T-helper 17 cell (primary cell): ENCODE data around the gene SPTA1. TPM values are rescaled to one million over a fixed set of nuclear protein-coding genes. Genes with fewer than 3 reads are reported as not detected.

Experiments
- ATAC-seq: fragments of 150-1000 bp; cut with Tn5 transposase; 2 replicates; pipeline ENCODE4 v1.10.0; 2021; ENCODE audit warnings: mild to moderate bottlenecking, moderate library complexity
- DNase-seq, 3 donors: peaks; one replicate each; pipeline versions ENCODE4 v3.0.0 to v3.0.0-alpha.2; 2020 to 2021
- H3K9me3 ChIP-seq: one replicate; pipeline ENCODE4 v1.7.0; 2013; ENCODE audit warnings: low read length, mild to moderate bottlenecking; ENCODE audit not compliant: control insufficient read depth, poor library complexity, severe bottlenecking
- H3K27ac Mint-ChIP-seq: one replicate; pipeline ENCODE4 v1.8.0; 2022; ENCODE audit warnings: mild to moderate bottlenecking, moderate library complexity, mixed read lengths
- H3K27me3 Mint-ChIP-seq: one replicate; pipeline ENCODE4 v1.8.0; 2022; ENCODE audit warnings: mixed read lengths
- H3K36me3 Mint-ChIP-seq: one replicate; pipeline ENCODE4 v1.8.0; 2022; ENCODE audit warnings: low read depth, mixed read lengths
- H3K4me1 Mint-ChIP-seq: one replicate; pipeline ENCODE4 v1.8.0; 2022; ENCODE audit warnings: mild to moderate bottlenecking, mixed read lengths
- H3K4me3 Mint-ChIP-seq: one replicate; pipeline ENCODE4 v1.8.0; 2022; ENCODE audit warnings: mild to moderate bottlenecking, moderate library complexity, mixed read lengths
- total RNA-seq, 4 donors: library from RNA in 2 of 4; stranded (reverse) in 2 of 4; gene quantifications; one replicate each; pipeline ENCODE4 v1.2.3 and lab custom pipeline; 2022 to 2026

SPTA1 gene
- total RNA-seq (not detected), total RNA-seq (lab: John Stamatoyannopoulos, UW) (0 to 0.12 reads per million in 2 donors)

DNA sequence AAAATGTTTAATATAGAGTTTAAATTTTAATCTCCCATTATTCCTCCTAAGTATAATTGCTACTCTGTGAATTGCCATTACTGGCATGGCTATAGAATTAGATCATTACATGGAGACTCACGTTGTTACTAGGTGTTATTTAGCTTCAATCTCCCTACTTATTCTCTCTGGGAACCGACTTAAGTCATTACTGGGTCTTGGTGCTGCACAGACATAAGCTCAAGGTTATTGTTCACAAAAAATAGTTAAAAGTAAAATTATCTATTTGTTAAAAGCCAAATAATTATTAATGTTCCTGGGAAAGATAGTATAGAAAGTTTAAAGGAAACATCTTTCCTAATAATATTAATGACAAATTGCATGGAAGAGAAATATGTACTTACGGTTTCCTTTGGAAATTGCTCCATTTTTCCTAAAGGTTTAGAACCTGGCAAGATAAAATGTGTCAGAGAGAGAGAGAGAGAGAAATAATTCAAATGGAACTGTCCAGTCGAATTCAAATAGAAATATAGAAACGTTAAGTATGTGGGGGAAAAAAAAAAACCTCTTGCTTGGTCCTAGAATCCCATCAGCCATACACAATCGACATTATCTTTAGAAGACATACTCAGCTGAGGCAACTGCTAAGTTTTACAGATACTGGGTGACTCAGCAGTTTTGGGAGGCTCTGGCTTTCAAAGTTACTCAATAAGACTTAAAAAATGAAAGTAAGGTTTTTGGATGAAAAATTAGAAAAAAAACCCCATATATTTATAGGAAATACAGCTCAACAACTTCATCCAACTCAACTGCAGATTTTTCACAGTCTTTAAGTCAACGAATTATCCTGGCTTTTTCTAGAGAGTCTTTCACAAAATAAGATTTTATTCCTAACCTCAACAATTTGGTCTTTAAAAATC, at the start of gene SPTA1:
Gene SPTA1 (minus strand): TSS at position 605 of the 899 bp plus-strand sequence. CDS start 198 bp downstream, at position 407.
- Mint-ChIP-seq H3K27me3 (peaks cover 44% of the 10 kb centered on the region), H3K36me3 (peaks cover 5% of the 10 kb centered on the region), H3K27ac (no peak within 1 kb of the TSS), H3K4me1 (peaks cover 3% of the 10 kb centered on the region), H3K4me3 (no peak within 1 kb of the TSS)
- ATAC-seq: no peak
- DNase-seq: no peak
- no peaks in the 10 kb centered on the region for H3K9me3 ChIP-seq

DNA sequence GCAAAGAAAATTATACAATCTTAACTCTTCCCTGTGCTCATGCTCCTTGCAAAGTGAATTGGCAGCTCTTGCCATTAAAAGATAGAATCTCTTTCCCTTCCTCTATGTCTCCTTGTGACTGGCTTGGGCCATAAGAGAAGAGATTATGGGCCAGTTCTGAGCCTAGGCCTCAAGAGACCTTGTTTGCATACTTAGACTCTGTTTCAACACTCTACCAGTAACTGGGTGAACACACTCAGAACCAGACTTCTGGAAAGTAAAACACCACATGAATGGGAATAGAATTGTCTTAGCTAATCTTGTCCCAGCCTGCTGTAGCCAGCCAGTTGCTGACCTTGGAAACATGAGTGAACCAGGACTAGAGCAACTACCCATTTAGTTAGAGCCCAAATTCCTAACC, 49.3 kb upstream of the SPTA1 start:
- Mint-ChIP-seq H3K27me3 (peaks cover 27% of the 10 kb centered on the region), H3K4me1 (peaks cover 2% of the 10 kb centered on the region), H3K36me3 (peaks cover 6% of the 10 kb centered on the region), H3K27ac (no peak overlapping the region), H3K4me3 (no peak overlapping the region)
- DNase-seq (no peak), ATAC-seq (no peak)
- H3K9me3 ChIP-seq: no peaks in the 10 kb centered on the region

GRCh38 chr1:158732524-158732923, 46.0 kb upstream of the SPTA1 start:
- Mint-ChIP-seq H3K27ac (no peak overlapping the region), H3K4me1 (peaks cover 8% of the 10 kb centered on the region), H3K36me3 (no peaks in the 10 kb centered on the region), H3K27me3 (peaks cover 18% of the 10 kb centered on the region), H3K4me3 (no peak overlapping the region)
- no peaks in the 10 kb centered on the region for H3K9me3 ChIP-seq
- DNase-seq: no peak
- ATAC-seq: no peak

- DNase-seq (no peak), ATAC-seq (no peak)
- Mint-ChIP-seq H3K27me3 (peaks cover 14% of the 10 kb centered on the region), H3K4me1 (peaks cover 10% of the 10 kb centered on the region), H3K4me3 (no peak overlapping the region), H3K27ac (no peak overlapping the region), H3K36me3 (no peaks in the 10 kb centered on the region)
- no peaks in the 10 kb centered on the region for H3K9me3 ChIP-seq
These were observed 45.2 kb upstream of the SPTA1 start for GRCh38 chr1:158731707-158732106.

DNA sequence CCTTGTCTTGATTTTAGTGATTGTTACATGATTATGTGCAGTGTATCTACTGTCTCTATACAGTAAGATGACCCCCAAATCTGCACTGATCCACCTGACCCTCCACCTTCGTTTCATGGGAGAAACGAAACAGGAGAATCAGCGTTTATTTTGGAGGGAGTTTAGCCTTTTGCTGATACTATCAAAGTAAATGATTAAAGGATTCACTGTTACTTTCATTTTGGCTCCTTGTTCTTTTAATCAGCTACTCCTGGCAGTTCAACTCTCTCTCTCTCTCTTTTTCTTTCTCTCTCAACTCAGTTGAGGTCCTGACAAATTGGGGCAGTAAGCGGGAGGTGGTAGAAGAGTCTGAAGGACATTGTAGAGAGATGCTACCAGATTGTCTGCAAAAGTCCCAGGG, 43.9 kb upstream of the SPTA1 start:
- Mint-ChIP-seq H3K4me3 (no peak overlapping the region), H3K4me1 (peaks cover 8% of the 10 kb centered on the region), H3K27ac (no peak overlapping the region), H3K36me3 (no peaks in the 10 kb centered on the region), H3K27me3 (peaks cover 13% of the 10 kb centered on the region)
- H3K9me3 ChIP-seq: no peaks in the 10 kb centered on the region
- DNase-seq (no peak), ATAC-seq (no peak)

DNA sequence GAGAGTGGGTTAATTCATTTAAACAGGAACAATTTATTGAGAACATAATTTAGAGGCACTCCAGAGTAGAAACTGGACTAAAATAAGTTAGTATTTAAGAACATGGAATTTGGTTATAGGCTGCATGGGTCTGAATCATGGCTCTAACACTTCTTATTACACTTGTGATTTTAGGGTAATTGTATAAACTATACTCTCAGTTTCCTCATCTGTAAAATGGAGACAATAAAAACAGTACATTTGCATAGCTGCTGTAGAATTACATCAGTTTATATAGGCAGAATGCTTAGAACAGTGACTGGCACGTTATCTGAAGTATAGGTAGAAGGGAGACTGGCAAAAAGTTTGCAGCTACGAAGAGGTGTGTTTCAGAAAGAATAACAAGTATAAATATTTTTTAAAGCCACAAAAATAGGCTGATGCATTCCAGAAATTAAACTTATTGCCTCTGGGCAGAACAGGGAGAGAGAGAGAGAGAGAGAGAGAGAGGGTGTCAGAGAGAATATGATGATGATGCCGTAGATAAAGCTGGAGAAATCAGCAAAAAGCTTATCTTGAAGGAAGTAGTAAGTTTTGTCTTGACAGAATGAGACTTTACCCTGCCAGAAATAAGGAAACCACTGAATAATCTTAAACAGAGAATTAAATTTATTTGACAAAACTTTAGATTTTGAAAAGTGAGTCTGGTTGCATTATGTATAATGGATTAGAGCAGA, 42.2 kb upstream of the SPTA1 start:
- H3K36me3 Mint-ChIP-seq: no peaks in the 10 kb centered on the region
- ATAC-seq: no peak
- peaks cover 25% of the 10 kb centered on the region for H3K27me3 Mint-ChIP-seq
- no peak for DNase-seq
- no peak overlapping the region for H3K4me3 Mint-ChIP-seq
- peaks cover 8% of the 10 kb centered on the region for H3K4me1 Mint-ChIP-seq
- H3K9me3 ChIP-seq: no peaks in the 10 kb centered on the region
- H3K27ac Mint-ChIP-seq: no peak overlapping the region

DNA sequence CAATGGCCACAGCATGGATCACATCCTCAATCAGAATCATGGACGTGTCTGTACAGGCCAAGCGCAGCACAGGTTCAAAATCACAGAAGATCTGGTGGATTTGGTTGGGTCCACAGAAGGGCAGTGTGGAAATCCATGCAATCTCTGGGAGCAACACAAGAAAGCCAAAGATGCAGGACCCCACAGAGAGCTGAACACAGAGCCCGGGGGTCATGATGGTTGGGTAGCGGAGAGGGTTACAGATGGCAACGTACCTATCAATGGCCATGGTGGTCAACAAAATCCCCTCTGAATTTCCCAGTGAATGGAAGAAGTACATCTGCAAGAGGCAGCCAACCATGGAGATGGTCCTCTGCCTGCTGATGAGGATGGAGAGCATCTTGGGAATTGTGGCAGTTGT, 37.9 kb upstream of the SPTA1 start:
- Mint-ChIP-seq H3K27ac (no peak overlapping the region), H3K4me1 (peaks cover 2% of the 10 kb centered on the region), H3K36me3 (peaks cover 2% of the 10 kb centered on the region), H3K4me3 (no peak overlapping the region), H3K27me3 (peaks cover 46% of the 10 kb centered on the region)
- no peak for DNase-seq
- no peaks in the 10 kb centered on the region for H3K9me3 ChIP-seq
- no peak for ATAC-seq

DNA sequence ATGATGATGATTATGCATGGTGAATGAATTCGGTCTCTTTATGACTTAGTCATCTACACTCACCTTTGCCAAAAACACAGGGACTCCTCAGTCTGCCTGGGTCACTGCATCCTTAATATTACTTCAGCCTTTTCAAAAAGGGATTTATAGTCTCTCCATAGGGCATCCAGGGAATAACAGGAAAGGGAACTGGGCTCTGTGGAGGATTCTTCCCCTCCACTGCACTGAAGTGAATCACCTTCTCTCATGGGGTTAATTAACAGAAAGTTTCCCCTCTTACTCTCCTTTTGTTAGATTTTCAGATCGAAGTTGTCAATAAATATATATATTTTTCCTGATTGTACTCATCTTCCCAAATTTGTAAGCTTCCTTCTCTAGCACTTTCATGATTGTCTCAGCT, 34.1 kb upstream of the SPTA1 start, which contains the start of gene OR6K3:
Gene OR6K3 (minus strand): TSS at position 101 of the 400 bp plus-strand sequence. CDS start 2,605 bp downstream, outside the sequence.
- Mint-ChIP-seq H3K27ac (no peak within 1 kb of the TSS), H3K36me3 (peaks cover 6% of the 10 kb centered on the region), H3K4me1 (no peaks in the 10 kb centered on the region), H3K4me3 (no peak within 1 kb of the TSS), H3K27me3 (peaks cover 57% of the 10 kb centered on the region)
- ATAC-seq: no peak
- no peak for DNase-seq
- no peaks in the 10 kb centered on the region for H3K9me3 ChIP-seq

GRCh38 chr1:158719664-158720063, 33.1 kb upstream of the SPTA1 start:
- Mint-ChIP-seq H3K4me3 (no peak overlapping the region), H3K4me1 (no peaks in the 10 kb centered on the region), H3K27me3 (peaks cover 56% of the 10 kb centered on the region), H3K27ac (no peak overlapping the region), H3K36me3 (peaks cover 6% of the 10 kb centered on the region)
- ATAC-seq (no peak), DNase-seq (no peak)
- H3K9me3 ChIP-seq: no peaks in the 10 kb centered on the region

DNA sequence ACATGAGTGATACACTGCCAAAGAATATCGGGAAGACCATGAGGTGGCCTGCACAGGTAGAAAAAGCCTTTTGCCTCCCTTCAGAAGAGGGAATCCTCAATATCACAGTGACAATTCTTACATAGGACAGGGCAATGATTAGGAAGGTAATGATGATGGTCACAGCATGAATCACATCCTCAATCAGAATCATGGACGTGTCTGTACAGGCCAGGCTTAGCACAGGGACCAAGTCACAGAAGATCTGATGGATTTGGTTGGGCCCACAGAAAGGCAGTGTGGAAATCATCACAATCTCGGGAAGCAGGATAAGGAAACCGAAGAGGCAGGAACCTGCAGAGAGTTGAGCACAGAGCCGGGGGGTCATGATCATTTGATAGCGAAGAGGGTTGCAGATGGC, 30.8 kb upstream of the SPTA1 start:
- no peaks in the 10 kb centered on the region for H3K9me3 ChIP-seq
- peaks cover 4% of the 10 kb centered on the region for H3K36me3 Mint-ChIP-seq
- no peak for DNase-seq
- H3K4me3 Mint-ChIP-seq: no peak overlapping the region
- H3K27ac Mint-ChIP-seq: no peak overlapping the region
- H3K4me1 Mint-ChIP-seq: no peaks in the 10 kb centered on the region
- no peak for ATAC-seq
- peaks cover 53% of the 10 kb centered on the region for H3K27me3 Mint-ChIP-seq

DNA sequence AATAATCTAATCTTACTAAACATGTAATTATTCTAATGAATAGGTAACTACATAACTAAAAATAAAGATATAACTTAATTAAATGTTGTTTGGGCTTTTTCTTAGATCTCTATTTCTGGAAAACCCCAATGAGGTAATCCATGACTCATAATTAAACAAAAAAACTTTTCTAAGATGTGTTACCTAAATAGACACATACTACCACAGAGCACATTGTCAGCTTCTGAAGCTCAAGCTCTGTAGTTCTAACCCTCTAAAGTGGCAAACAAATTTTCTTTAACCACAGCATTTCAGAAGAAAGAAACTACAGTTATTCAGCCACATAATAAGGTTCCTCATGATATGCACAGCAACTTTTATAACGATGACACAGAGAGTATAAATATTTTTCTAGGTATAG, 29.8 kb upstream of the SPTA1 start:
- DNase-seq (no peak), ATAC-seq (peak; percentile 41)
- Mint-ChIP-seq H3K36me3 (peaks cover 4% of the 10 kb centered on the region), H3K27ac (no peak overlapping the region), H3K27me3 (peaks cover 57% of the 10 kb centered on the region), H3K4me1 (no peaks in the 10 kb centered on the region), H3K4me3 (no peak overlapping the region)
- H3K9me3 ChIP-seq: no peaks in the 10 kb centered on the region

- Mint-ChIP-seq H3K4me3 (no peak overlapping the region), H3K27me3 (peaks cover 51% of the 10 kb centered on the region), H3K27ac (no peak overlapping the region), H3K36me3 (peaks cover 4% of the 10 kb centered on the region), H3K4me1 (no peaks in the 10 kb centered on the region)
- ATAC-seq (no peak), DNase-seq (no peak)
- H3K9me3 ChIP-seq: no peaks in the 10 kb centered on the region
These were observed 28.2 kb upstream of the SPTA1 start for GRCh38 chr1:158714754-158715153.

DNA sequence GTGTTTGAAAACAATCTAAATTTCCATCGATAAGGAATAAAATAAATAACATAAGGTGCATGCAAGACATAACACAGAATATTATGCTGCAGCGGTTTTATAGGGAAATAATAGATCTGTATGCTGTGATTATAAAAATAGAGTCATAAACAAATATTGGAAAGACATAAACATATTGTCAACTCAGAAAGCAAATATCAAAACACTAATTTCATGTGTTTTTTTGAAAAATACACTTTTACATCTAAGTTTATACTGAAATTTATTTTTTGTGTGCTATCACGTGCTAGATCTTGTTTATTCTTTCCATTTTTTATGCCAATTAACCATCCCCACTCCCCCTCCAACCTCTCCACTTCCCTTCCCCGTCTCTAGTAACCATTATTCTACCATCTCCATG, 24.6 kb upstream of the SPTA1 start:
- no peaks in the 10 kb centered on the region for H3K4me1 Mint-ChIP-seq
- DNase-seq (no peak), ATAC-seq (no peak)
- H3K27ac Mint-ChIP-seq: no peak overlapping the region
- peaks cover 26% of the 10 kb centered on the region for H3K27me3 Mint-ChIP-seq
- no peak overlapping the region for H3K4me3 Mint-ChIP-seq
- no peaks in the 10 kb centered on the region for H3K9me3 ChIP-seq
- H3K36me3 Mint-ChIP-seq: no peaks in the 10 kb centered on the region
